Left renal cortex interstitium (tissue), 4 donors: ENCODE measurements around the gene SVOP. TPM values are rescaled to one million over a fixed set of nuclear protein-coding genes. Genes with fewer than 3 reads are reported as not detected.
"Not testable (repeated sequence)": the region's sequence is repeated elsewhere in the genome, so short reads cannot be mapped to it uniquely, and the experiment has no call there.

Source experiments
- DNase-seq, 4 donors: peaks; one replicate each; pipeline ENCODE4 v3.0.0-alpha.2; 2013; ENCODE audit warnings: low read depth in 4 of 4, low spot score in 2 of 4, missing footprints in 1 of 4
- polyA plus RNA-seq, 4 donors: library from polyadenylated mRNA; unstranded; fragments of 120-200 nt; gene quantifications; one replicate each; pipeline ENCODE4 v1.2.1, GENCODE V29; 2013; ENCODE audit not compliant: insufficient read length in 4 of 4

SVOP gene, protein sequence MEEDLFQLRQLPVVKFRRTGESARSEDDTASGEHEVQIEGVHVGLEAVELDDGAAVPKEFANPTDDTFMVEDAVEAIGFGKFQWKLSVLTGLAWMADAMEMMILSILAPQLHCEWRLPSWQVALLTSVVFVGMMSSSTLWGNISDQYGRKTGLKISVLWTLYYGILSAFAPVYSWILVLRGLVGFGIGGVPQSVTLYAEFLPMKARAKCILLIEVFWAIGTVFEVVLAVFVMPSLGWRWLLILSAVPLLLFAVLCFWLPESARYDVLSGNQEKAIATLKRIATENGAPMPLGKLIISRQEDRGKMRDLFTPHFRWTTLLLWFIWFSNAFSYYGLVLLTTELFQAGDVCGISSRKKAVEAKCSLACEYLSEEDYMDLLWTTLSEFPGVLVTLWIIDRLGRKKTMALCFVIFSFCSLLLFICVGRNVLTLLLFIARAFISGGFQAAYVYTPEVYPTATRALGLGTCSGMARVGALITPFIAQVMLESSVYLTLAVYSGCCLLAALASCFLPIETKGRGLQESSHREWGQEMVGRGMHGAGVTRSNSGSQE
- polyA plus RNA-seq: under 1 TPM in 3 of 4 donors, not detected in 1; 0.06 to 0.11 (median 0.09) TPM

- DNase-seq: peak; percentile 65 to 87 (median 82)
Measured at GRCh38 chr12:109020796-109021380, at the start of gene SVOP. TSS of gene SVOP (minus strand) at chr12:109021068. CDS start at chr12:109020868, 200 bp downstream.

- no peak for DNase-seq
Measured at GRCh38 chr12:109069307-109070271, 48.7 kb upstream of the SVOP start.

GRCh38 chr12:109065853-109066193 is 45.0 kb upstream of the SVOP start:
- DNase-seq: no peak

DNA sequence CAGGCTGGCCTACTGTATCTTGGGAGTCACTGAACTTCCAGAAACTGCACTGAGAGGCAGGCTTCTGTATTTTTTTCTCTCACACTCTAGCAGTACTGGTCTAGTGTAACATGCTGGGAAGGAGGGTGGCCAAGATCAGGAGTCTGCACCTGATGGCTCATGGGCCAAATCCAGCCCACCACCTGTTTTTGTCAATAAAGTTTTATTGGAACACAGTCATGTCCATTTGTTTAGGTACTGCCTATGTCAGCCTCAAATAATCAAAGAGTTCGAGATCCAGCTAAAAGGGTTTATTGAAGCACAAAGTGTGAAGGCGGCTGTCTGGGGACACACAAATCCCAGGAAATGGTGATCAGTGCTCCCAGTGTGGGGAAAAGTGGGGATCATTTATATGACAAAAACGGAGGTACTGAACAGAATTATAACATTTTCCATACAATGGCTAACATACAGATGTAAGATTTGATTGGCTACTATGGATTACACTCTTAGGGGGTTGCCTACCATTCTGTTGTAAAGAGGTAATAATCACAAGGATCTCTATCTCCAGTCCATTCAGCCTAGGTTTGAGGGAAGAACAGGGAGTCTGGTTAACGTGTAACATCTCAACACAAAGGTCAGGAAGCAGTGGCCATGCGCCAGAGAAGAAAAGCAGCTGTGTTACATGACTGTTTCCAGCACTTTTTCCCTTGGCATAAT is 44.4 kb upstream of the SVOP start:
- no peak for DNase-seq

GRCh38 chr12:109064143-109064542 is 43.3 kb upstream of the SVOP start:
- no peak for DNase-seq

GRCh38 chr12:109058773-109059172 is 37.9 kb upstream of the SVOP start:
- no peak for DNase-seq

DNA sequence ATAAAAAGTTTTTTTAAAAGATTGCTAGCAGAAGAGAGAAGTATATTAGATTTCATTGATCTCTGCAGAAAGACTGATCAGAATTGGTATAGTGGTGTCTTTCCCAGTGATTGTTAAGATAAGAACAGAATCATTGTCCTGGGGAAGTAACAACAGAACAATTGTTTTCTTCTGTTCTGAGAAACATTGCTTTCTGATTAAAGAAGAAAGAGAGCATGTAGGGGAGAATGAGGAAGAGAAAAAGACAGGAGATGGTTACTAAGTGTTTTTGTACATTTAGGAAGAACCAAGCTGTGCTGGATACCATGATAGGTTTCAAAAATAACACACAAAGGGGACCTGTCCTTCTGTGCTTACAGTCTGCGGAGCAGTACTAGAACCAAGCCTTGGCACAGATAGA is 36.5 kb upstream of the SVOP start:
- DNase-seq: no peak

- DNase-seq: no peak
Measured at GRCh38 chr12:109056891-109057290, 36.0 kb upstream of the SVOP start.

- DNase-seq: no peak
Measured at GRCh38 chr12:109054520-109054919, 33.7 kb upstream of the SVOP start.

DNA sequence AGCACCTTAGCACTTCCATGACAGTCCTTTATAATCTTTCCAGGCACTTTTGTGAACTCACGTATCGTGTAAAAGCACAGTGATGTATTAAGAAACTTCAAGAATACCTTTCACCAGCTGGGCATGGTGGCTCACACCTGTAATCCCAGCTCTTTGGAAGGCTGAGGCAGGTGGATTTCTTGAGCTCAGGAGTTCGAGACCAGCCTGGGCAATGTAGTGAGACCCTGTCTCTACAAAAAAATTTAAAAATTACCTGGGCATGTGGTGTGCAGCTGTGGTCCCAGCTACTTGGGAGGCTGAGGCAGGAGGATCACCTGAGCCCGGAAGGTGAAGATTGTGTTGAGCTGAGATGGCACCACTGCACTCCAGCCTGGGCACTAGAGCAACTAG is 33.3 kb upstream of the SVOP start:
- DNase-seq: not testable (repeated sequence)

GRCh38 chr12:109053382-109054123 is 32.7 kb upstream of the SVOP start:
- no peak for DNase-seq

DNA sequence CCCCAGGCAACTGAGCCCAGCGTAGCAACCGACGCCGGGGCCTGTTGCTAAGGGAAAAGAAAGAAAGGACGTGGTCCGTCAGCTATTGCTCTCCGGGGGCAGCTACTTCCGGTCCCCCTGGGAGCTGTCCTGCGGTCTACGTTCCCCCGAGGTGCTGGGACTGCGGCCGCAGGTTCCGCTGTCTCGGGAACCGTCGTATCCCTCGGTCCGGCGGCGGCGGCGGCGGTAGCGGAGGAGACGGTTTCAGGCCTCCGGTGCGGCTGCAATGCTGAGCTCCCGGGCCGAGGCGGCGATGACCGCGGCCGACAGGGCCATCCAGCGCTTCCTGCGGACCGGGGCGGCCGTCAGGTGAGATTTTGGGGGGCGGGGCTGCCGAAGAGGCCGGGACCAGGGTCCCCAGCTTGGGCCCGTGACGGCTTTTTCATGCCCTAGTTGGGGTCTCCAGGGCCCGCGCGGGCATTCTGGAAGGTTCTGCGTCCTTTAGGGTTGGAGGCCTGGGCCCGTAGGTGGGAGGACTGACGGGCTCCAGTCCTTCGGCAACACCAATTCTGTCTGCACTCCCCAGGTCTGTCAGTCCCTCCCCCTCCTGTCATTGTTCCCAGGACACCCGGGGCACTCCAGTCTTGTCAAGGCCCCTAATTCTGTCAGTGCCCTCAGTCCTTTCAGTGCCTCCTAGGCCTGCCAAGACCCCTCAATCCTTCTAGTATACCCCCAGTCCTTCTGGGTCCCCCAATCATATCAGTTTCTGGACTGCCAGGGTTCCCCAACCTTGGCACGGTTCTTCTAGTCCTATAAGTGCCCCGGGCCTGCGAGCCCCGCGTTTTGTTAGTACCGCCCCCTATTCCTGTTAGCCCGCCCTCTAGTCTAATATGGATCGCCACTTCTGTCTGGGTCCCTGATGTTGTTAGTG is 31.8 kb upstream of the SVOP start, which contains the start of gene USP30:
Gene USP30 (plus strand): TSS at position 163 of the 910 bp plus-strand sequence. CDS start 103 bp downstream, at position 266.
- peak; percentile 67 to 82 (median 70) for DNase-seq

- DNase-seq: no peak
Measured at GRCh38 chr12:109052097-109052413, 31.2 kb upstream of the SVOP start.

GRCh38 chr12:109049794-109050193 is 28.9 kb upstream of the SVOP start:
- DNase-seq: not testable (repeated sequence)

DNA sequence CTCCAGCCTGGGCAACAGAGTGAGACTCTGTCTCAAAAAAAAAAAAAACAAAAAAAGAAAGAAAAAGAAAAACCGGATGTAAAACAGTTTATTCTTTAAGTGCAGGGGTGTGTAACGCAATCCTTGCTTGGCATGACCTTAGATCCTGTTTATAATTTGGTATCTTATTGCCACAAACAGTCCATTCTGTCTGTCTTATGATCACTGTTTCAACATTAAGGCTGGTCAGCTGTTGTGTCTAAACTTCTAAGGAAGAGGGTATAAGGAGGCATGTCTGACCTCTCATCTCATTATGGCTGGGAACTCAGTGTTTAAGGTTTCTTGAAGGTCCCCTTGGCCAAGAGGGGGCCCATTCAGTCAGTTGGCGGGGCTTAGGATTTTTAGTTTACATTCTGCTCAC is 27.8 kb upstream of the SVOP start:
- not testable (repeated sequence) for DNase-seq

DNA sequence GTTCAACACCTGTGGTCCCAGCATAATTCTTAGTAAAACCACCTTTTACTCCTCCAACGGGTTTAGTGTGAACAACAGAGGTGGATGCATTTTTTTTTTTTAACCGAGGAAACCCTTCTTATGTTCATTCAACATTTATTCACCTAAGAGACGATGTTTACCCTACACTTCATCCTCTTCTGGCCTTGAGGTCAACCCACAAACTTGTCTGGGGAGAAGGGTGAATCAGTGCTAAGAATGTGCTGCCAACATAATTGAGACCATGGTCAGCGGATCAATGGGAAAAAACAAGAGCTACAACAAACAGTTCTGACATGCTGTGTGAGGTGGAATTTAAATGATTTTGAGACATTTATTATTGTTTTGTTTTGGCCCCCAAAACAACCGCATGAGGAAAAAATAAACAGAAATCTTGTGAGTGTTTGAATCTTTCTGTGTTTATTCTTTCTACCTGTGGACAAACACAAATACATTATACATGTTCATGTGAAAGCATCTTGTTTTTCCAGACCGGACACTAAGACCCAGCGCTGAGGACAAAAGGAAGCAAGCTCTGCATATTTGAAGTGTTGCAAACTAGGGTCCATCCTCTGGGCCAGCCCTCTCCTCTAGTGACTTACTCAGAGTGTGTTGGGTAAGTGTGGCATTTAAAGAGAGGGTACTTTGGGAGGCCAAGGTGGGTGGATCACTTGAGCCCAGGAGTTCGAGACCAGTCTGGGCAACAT is 26.4 kb upstream of the SVOP start:
- no peak for DNase-seq

DNA sequence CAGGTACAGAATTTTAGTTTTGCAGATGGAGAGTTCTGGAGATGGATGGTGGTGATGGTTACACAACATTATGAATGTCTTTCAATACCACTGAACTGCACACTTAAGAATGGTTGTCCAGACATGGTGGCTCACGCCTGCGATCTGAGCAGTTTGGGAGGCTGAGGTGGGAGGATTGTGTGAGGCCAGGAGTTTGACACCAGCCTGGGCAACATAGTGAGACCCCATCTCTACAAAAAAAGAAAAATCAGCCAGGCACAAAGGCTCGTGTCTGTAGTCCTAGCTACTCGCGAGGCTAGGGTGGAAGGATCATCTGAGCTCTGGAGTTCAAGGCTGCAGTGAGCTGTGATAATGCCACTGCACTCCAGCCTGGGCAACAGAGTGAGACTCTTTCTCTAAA is 23.4 kb upstream of the SVOP start:
- DNase-seq: no peak

GRCh38 chr12:109036975-109037374 is 16.1 kb upstream of the SVOP start:
- DNase-seq: no peak
